Stimulated activated CD4-positive, alpha-beta T cell treated with anti-CD3 and anti-CD28 coated beads, TNF-alpha, amount 100 ng/mL, for 48 hours (primary cell): ENCODE data around the gene PNN.
"Not testable (repeated sequence)": the region's sequence is repeated elsewhere in the genome, so short reads cannot be mapped to it uniquely, and the experiment has no call there.

Experiments used
- DNase-seq, 3 donors: peaks; one replicate each; pipeline ENCODE4 v3.0.0-alpha.2; 2020; ENCODE audit warnings: low read depth in 3 of 3

The PNN gene

DNA sequence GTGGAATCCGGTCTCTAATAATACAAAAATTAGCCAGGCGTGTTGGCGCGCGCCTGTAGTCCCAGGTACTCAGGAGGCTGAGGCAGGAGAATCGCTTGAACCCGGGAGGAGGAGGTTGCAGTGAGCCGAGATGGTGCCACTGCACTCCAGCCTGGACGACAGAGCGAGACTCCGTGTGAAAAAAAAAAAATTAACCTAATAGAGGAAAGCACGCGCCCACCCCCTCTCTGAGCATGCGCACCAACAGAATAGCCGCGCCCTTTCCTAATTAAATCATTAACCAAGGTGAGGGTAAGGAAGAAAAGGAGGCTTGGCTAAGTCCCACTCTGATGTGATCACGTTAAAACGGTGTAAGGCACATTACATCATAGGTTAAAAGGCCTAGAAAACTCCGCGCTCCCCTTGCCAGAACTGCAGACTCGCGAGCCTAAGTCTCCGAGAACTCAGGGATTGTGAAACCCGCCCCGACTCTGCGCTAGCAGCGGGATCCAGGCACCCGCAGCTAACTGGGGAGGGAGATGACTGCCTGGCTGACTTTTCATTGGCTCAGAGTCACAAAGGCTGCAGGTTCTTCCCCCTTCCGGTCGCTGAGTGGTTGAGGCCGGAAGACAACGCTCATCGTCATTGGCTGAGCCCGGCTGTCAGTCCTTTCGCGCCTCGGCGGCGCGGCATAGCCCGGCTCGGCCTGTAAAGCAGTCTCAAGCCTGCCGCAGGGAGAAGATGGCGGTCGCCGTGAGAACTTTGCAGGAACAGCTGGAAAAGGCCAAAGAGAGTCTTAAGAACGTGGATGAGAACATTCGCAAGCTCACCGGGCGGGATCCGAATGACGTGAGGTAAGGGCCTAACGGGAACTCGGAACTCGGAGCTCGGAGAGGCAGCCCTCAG lies at the start of gene PNN:
Gene PNN, plus strand, starts transcription at position 695 of the 885 bp plus-strand sequence. Its CDS starts 26 bp downstream, at position 721.
- peak; percentile 90 to 97 (median 92) for DNase-seq

DNA sequence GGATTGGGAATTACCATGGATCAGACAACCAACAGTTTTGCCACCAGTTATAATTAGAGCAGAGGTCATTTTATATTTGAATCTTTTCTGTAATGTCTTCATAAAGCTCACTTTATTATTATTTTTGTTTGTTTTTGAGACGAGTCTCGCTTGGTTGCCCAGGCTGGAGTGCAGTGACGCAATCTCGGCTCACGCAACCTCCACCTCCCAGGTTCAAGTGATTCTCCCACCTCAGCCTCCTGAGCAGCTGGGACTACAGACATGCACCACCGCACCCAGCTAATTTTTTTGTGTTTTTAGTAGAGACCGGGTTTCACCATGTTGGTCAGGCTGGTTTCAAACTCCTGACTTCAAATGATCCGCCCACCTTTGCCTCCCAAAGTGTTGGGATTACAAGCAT lies 37.2 kb upstream of the PNN start:
- not testable (repeated sequence) for DNase-seq

GRCh38 chr14:39138440-39138839 lies 36.6 kb upstream of the PNN start:
- DNase-seq: no peak

- no peak for DNase-seq
Measured at GRCh38 chr14:39140170-39140569, 34.9 kb upstream of the PNN start.

DNA sequence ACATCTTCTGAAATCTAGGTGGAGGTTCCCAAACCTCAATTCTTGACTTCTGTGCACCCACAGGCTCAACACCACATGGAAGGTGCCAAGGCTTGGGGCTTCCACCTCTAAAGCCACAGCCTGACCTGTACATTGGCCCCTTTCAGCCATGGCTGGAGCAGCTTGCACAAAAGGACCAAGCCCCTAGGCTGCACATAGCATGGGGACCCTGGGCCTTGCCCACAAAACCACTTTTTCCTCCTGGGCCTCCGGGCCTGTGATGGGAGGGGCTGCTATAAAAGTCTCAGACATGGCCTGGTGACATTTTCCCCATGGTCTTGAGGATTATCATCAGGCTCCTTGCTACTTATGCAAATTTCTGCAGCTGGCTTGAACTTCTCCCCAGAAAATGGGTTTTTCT lies 33.4 kb upstream of the PNN start:
- DNase-seq: not testable (repeated sequence)

GRCh38 chr14:39143226-39143625 lies 31.8 kb upstream of the PNN start:
- DNase-seq: not testable (repeated sequence)

DNA sequence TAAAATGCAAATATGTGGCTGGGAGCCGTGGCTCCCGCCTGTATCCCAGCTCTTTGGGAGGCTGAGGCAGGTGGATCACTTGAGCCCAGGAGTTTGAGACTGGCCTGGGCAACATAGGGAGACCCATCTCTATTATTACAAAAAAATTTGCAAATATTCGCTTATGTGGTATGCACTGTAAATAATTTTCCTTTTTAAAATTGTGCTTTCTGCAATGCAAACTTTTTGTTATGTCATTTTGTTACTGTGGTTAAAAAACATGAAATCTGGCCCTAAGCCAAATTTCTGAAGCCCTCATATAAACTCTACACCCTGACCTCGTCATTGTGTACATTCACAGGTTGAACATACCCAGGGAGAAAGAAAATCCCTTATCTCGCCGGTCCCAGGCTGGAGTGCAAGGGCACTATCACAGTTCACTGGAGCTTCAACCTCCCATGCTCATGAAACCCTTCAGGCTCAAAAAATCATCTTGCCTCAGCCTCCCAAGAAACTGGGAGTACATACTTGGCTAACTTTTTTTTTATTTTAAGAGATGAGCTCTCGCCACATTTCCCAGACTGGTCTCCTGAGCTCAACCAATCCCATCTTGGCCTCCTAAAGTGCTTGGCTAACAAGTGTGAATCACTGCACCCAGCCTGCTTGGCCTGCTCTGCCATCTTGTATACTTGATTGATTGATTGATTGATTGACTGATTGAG lies 29.6 kb upstream of the PNN start:
- no peak for DNase-seq

DNA sequence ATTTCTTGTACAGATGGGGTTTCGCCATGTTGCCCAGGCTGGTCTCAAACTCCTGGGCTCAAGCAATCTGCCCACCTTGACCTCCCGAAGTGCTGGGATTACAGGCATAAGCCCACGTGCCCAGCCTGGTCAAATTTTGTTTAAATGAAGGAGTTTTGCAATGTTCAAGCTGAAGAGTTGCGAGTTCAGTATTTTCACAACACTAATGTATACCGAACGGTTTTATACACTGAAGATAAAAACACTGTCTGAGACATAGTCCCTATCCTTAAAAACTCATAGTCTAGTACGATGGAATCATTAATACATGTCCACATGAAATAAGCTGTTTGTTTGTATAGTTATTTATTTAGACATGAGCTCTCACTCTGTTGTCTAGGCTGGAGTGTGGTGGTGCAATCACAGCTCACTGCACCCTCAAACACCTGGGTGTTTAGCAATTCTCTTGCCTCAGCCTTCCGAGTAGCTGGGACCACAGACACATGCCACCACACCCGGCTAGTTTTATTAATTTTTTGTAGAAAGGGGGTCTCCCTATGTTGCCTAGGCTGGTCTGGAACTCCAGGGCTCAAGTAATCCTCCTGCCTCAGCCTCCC lies 20.4 kb upstream of the PNN start:
- DNase-seq: no peak

DNA sequence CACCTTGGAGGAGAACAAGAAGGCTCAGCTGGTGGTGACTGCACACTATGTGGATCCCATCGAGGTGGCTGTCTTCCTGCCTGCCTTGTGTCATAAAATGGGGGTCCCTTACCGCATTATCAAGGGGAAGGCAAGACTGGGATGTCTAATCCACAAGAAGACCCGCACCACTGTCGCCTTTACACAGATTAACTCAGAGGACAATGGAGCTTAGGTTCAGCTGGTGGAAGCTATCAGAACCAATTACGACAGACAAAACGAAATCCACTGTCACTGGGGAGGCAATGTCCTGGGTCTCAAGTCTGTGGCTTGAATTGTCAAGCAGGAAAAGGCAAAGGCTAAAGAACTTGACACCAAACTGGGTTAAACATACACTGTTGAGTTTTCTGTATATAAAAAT lies 17.6 kb upstream of the PNN start:
- DNase-seq: no peak

DNA sequence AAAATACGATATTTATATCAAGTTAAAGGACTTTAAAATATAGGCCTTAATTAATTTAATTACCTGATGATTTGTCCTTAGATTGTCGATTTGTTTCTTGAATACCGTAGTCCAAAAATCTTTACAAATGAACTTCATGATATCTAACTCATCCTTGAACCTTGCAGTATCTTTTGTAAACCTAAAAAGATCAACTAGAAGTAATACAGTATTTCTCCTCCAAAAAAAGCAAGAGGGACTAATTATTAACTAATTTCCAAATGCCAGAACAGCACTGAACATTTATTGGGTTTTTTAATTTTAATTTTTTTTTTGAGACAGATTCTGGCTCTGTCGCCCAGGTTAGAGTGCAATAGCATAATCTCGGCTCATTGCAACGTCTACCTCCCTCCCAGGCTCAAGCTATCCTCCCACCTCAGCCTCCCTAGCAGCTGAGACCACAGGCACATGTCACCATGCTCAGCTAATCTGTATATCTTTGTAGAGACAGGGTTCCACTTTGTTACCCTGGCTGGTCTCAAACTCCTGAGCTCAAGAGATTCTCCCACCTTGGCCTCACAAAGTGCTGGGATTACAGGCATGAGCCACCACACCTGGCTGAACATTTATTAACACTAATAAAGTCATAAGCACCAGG lies 16.7 kb upstream of the PNN start:
- no peak for DNase-seq

GRCh38 chr14:39160494-39160893 lies 14.6 kb upstream of the PNN start:
- DNase-seq: no peak

DNA sequence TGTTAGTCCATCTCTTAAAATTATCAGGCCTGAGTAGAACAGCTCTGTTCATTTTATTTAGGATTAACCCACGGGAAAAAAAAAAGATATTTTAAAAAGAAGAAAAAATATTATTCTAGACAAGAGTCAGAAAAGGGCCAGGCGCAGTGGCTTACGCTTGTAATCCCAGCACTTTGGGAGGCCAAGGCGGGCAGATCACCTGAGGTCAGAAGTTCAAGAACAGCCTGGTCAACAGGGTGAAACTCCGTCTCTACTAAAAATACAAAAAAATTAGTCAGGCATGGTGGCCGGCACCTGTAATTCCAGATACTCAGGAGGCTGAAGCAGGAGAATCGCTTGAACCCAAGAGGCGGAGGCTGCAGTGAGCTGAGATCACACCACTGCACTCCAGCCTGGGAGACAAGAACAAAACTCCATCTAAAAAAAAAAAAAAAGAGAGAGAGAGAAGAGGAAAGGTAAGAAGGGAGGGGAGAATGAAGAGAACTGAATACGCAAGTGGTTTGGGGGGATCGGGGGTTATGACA lies 7.2 kb upstream of the PNN start:
- not testable (repeated sequence) for DNase-seq

- no peak for DNase-seq
Measured at GRCh38 chr14:39168591-39168990, 6.5 kb upstream of the PNN start.

DNA sequence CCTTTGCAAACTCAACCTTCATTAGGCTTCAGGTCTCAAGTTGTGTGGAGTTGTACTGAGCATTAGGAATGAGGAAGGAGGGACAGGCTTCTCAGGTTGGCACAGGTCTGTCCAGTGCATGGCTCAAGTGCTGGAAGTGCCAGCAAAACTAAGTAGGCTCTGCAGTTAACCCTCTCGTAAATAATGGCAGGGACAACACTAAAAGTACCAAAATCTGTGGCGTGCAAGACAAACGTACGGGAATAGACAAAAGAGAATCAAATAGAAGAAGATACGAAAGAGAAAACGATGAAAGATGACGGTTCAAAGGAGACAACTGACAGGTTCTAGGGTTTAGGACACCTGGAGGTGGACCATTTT lies 5.5 kb upstream of the PNN start:
- no peak for DNase-seq

DNA sequence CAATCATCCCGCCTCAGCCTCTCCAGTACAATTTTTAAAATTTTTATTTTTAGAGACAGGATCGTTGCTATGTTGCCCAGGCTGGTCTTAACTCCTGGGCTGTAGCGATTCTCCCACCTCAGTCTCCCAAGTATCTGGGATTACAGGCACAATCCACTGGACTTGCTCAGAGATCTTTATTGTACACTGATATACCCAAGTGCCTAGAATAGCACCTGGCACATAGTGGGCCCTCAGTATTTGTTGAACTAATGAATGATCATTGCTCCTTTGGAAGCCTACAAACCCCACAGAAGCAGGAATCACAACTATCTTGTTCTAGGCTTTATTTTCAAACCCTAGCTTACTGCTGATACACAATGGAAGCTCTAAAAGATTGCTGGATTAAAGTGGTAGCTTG lies 1.9 kb upstream of the PNN start:
- no peak for DNase-seq

- DNase-seq: peak; percentile 18 to 27 (median 21)
Measured at GRCh38 chr14:39175445-39176262, 600 bp downstream of the PNN start.

- no peak for DNase-seq
Measured at GRCh38 chr14:39176263-39177167, 1.5 kb downstream of the PNN start.

DNA sequence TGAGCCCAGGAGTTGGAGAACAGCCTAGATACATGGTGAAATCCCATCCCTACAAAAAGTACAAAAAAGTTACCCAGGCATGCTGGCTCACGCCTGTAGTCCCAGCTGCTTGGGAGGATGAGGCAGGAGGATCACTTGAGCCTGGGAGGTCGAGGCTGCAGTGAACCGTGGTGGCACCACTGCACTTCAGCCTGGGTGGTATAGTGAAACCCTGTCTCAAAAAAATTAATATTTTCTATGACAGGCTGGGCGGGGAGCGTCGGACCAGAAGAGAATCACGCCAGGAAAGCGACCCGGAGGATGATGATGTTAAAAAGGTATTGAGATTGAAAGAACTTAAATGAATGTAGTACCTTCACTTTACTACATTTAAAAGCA lies 2.1 kb downstream of the PNN start:
- no peak for DNase-seq

- no peak for DNase-seq
Measured at GRCh38 chr14:39179042-39179441, 4.0 kb downstream of the PNN start.

GRCh38 chr14:39180553-39180952 lies 5.5 kb downstream of the PNN start:
- DNase-seq: no peak
